AG04450 (cell line): ENCODE data around the gene SEPTIN12. TPM values are rescaled to one million over a fixed set of nuclear protein-coding genes. Genes with fewer than 3 reads are reported as not detected.

Experiments
- CTCF ChIA-PET: fragments of 300-600, 350-600 bp; formaldehyde crosslinking; extraction: SDS; loops from one replicate; lab custom pipeline; 2022; ENCODE audit warnings: antibody characterized with exemption, inconsistent platforms; lab: Charles Lee
- POLR2A ChIA-PET: fragments of 350-600 bp; formaldehyde crosslinking; extraction: SDS; loops from one replicate; lab custom pipeline; 2021; ENCODE audit warnings: antibody characterized with exemption, inconsistent platforms; lab: Yijun Ruan, JAX
- DNase-seq: peaks from one replicate; pipeline ENCODE4 v3.0.0-alpha.2; 2011; ENCODE audit warnings: low read depth, low spot score
- H3K27ac ChIP-seq: one replicate; pipeline ENCODE4 v1.5.1; 2012; ENCODE audit warnings: low read depth, low read length, control low read depth
- H3K27me3 ChIP-seq: one replicate; pipeline ENCODE4 v1.6.0; 2012; ENCODE audit warnings: low read length; ENCODE audit not compliant: control insufficient read depth, insufficient read depth
- H3K4me3 ChIP-seq: 2 replicates; pipeline ENCODE4 v1.5.1; 2011; ENCODE audit warnings: mild to moderate bottlenecking, low read depth, low read length, control low read depth
- H3K9me3 ChIP-seq: 2 replicates; pipeline ENCODE4 v1.5.1; 2012; ENCODE audit warnings: low read length; ENCODE audit not compliant: control insufficient read depth, insufficient read depth
- CTCF ChIP-seq: IDR thresholded peaks from 2 replicates; pipeline ENCODE4 v1.5.1; 2011; ENCODE audit warnings: low read depth, low read length, control low read depth, inconsistent platforms
- polyA plus RNA-seq: library from polyadenylated mRNA; depleted of rRNA; stranded (reverse); fragments of >200 nt; gene quantifications from 2 replicates; pipeline ENCODE4 v1.2.3, GENCODE V29; 2011

The SEPTIN12 gene
- polyA plus RNA-seq, 1 experiment, result not detected

GRCh38 chr16:4766875-4767628 is 21.1 kb downstream of the SEPTIN12 start, which contains the start of gene ZNF500:
Gene ZNF500 (minus strand): TSS chr16:4767162. CDS start chr16:4765978, 1,184 bp downstream.
- H3K4me3 ChIP-seq, result peak within 1 kb of the TSS; percentile 82
- POLR2A ChIA-PET, result interaction anchor here (0.6 kb wide), 2 partner anchors 103 to 362 kb away, joined by 3 to 4 read pairs; no protein-coding TSS in a partner anchor
- peak; percentile 89 for DNase-seq
- H3K9me3 ChIP-seq, result no peaks in the 10 kb centered on the region; the same call in 1 of the 2 replicates
- no peaks in the 10 kb centered on the region for H3K27me3 ChIP-seq
- peak within 1 kb of the TSS; percentile 70 for H3K27ac ChIP-seq
- CTCF ChIA-PET, result interaction anchor here (4.4 kb wide), 1 partner anchor 189 kb away, joined by 13 read pairs; no protein-coding TSS in a partner anchor
- no peak for TF ChIP-seq CTCF

- no peak for TF ChIP-seq CTCF
- no peak for DNase-seq
- POLR2A ChIA-PET, result interaction anchor here (0.7 kb wide), 1 partner anchor 19 kb away, joined by 3 read pairs; no protein-coding TSS in a partner anchor
- Histone ChIP-seq H3K27me3 (no peaks in the 10 kb centered on the region), H3K27ac (no peak overlapping the region), H3K9me3 (no peaks in the 10 kb centered on the region; the same call in 1 of the 2 replicates), H3K4me3 (peak overlapping the region; percentile 82)
- CTCF ChIA-PET, result interaction anchor here (1.5 to 4.4 kb wide), 2 partner anchors 142 to 190 kb away, joined by 3 to 13 read pairs; partner anchors contain the start of gene MGRN1
Observed at GRCh38 chr16:4765511-4766474, 22.4 kb downstream of the SEPTIN12 start.

- Histone ChIP-seq H3K27me3 (no peaks in the 10 kb centered on the region), H3K27ac (no peak overlapping the region), H3K9me3 (no peaks in the 10 kb centered on the region; the same call in 1 of the 2 replicates), H3K4me3 (no peak overlapping the region)
- POLR2A ChIA-PET, result no interaction called here
- DNase-seq, result no peak
- CTCF ChIA-PET, result no interaction called here
- TF ChIP-seq CTCF, result no peak
Observed at GRCh38 chr16:4763791-4764190, 24.4 kb downstream of the SEPTIN12 start.

GRCh38 chr16:4762205-4762604 is 25.9 kb downstream of the SEPTIN12 start:
- CTCF ChIA-PET, result no interaction called here
- H3K9me3 ChIP-seq, result no peaks in the 10 kb centered on the region; the same call in 1 of the 2 replicates
- H3K27me3 ChIP-seq, result no peaks in the 10 kb centered on the region
- POLR2A ChIA-PET, result interaction anchor here (0.9 kb wide), 1 partner anchor 15 kb away, joined by 4 read pairs; no protein-coding TSS in a partner anchor
- H3K27ac ChIP-seq, result peak overlapping the region; percentile 21
- no peak for DNase-seq
- no peak for TF ChIP-seq CTCF
- H3K4me3 ChIP-seq, result no peak overlapping the region
